Mesothelial cell of epicardium (in vitro differentiated cells): ENCODE measurements around the gene ZSCAN18. TPM values are rescaled to one million over a fixed set of nuclear protein-coding genes. Genes with fewer than 3 reads are reported as not detected.

ENCODE experiments used
- DNase-seq, 2 experiments: peaks; one replicate each; pipeline ENCODE4 v3.0.0; 2021; ENCODE audit warnings: low spot score in 2 of 2; ENCODE audit not compliant: unreplicated experiment in 2 of 2
- H3K27ac Mint-ChIP-seq: 2 replicates; pipeline ENCODE4 v1.8.0; 2021; ENCODE audit warnings: mixed read lengths
- H3K27me3 Mint-ChIP-seq: 2 replicates; pipeline ENCODE4 v1.8.0; 2021; ENCODE audit warnings: low read depth, mixed read lengths
- H3K36me3 Mint-ChIP-seq: 2 replicates; pipeline ENCODE4 v1.8.0; 2021; ENCODE audit warnings: mixed read lengths
- H3K4me1 Mint-ChIP-seq: 2 replicates; pipeline ENCODE4 v1.8.0; 2021; ENCODE audit warnings: mixed read lengths
- H3K4me3 Mint-ChIP-seq: 2 replicates; pipeline ENCODE4 v1.8.0; 2021; ENCODE audit warnings: mild to moderate bottlenecking, moderate library complexity, mixed read lengths
- H3K9me3 Mint-ChIP-seq: 2 replicates; pipeline ENCODE4 v1.8.0; 2021; ENCODE audit warnings: mixed read lengths
- CTCF ChIP-seq: fragments of 200-600 bp; sonication (generic); IDR thresholded peaks from one replicate; pipeline ENCODE4 v1.5.0; 2021; ENCODE audit warnings: antibody characterized with exemption; ENCODE audit not compliant: unreplicated experiment
- total RNA-seq: library from RNA; stranded (reverse); gene quantifications from 3 replicates; pipeline ENCODE4 v1.2.1, GENCODE V29; 2021

The ZSCAN18 gene
- total RNA-seq, 1 donor from 2014 or later, result 85.9 TPM

- TF ChIP-seq CTCF, result no peak
- peaks cover 46% of the 10 kb centered on the region for H3K9me3 Mint-ChIP-seq
- no peak overlapping the region for H3K27ac Mint-ChIP-seq
- H3K4me3 Mint-ChIP-seq, result no peak overlapping the region
- H3K4me1 Mint-ChIP-seq, result no peaks in the 10 kb centered on the region
- H3K36me3 Mint-ChIP-seq, result peaks cover 3% of the 10 kb centered on the region
- no peaks in the 10 kb centered on the region for H3K27me3 Mint-ChIP-seq
- DNase-seq, result no peak
Measured at GRCh38 chr19:58046856-58047255, 51.2 kb downstream of the ZSCAN18 start.

GRCh38 chr19:58045411-58046050 is 52.5 kb downstream of the ZSCAN18 start:
- TF ChIP-seq CTCF, result no peak
- no peaks in the 10 kb centered on the region for H3K27me3 Mint-ChIP-seq
- peaks cover 46% of the 10 kb centered on the region for H3K9me3 Mint-ChIP-seq
- no peak overlapping the region for H3K4me3 Mint-ChIP-seq
- no peaks in the 10 kb centered on the region for H3K4me1 Mint-ChIP-seq
- no peak for DNase-seq
- H3K27ac Mint-ChIP-seq, result no peak overlapping the region
- peaks cover 2% of the 10 kb centered on the region for H3K36me3 Mint-ChIP-seq

GRCh38 chr19:58044886-58045285 is 53.1 kb downstream of the ZSCAN18 start:
- no peak overlapping the region for H3K4me3 Mint-ChIP-seq
- H3K9me3 Mint-ChIP-seq, result peaks cover 45% of the 10 kb centered on the region
- no peak overlapping the region for H3K27ac Mint-ChIP-seq
- TF ChIP-seq CTCF, result no peak
- no peaks in the 10 kb centered on the region for H3K27me3 Mint-ChIP-seq
- no peak for DNase-seq
- no peaks in the 10 kb centered on the region for H3K4me1 Mint-ChIP-seq
- peaks cover 2% of the 10 kb centered on the region for H3K36me3 Mint-ChIP-seq

- peaks cover 40% of the 10 kb centered on the region for H3K9me3 Mint-ChIP-seq
Measured at GRCh38 chr19:58044391-58044790, 53.6 kb downstream of the ZSCAN18 start.

DNA sequence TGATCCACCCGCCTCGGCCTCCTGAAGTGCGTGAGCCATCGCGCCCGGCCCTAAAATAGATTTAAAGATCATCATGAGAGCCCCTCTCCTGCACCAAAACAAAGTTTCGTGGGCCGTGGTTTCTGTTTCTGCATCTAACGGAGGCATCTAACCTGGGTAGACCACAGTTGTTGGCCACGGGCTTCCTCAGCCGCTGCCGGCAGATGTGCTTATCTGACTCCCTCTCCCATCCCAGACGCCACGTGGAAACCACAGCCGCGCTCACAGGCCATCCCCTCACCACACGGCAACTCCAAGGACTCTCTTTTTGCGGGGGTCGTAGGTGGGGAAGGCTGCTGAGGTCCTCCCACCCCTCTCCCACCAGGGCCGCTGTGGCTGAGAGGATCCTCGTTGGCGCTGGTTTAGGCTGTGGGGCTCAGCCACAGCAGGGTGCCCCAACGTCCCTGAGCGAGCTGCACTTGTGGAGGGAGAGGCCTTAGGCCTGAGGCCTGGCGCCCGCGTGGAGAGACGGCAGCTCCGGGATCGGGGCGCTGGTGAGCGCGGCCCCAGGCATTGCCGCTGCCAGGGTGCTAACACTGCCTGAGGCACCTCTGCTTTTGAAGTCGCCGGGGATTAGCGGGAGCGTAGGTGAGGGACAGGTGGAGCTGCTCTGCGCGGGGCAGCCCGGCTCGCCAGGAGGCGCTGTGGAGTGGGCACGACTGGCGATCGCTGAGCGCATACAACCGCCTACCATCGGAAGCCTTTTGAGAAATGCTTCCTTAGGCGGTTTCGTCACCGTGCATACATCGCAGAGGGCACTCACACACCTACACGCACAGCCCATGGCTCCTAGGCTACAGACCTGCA is 55.3 kb downstream of the ZSCAN18 start:
- Mint-ChIP-seq H3K9me3 (peaks cover 35% of the 10 kb centered on the region), H3K4me1 (peaks cover 2% of the 10 kb centered on the region), H3K27me3 (peaks cover 2% of the 10 kb centered on the region), H3K4me3 (no peak overlapping the region), H3K27ac (no peak overlapping the region), H3K36me3 (peaks cover 2% of the 10 kb centered on the region)
- DNase-seq, result no peak
- TF ChIP-seq CTCF, result no peak

More at GRCh38 chr19:58044391-58044790, 53.6 kb downstream of the ZSCAN18 start:
- peaks cover 2% of the 10 kb centered on the region for H3K36me3 Mint-ChIP-seq
- no peak overlapping the region for H3K27ac Mint-ChIP-seq
- no peaks in the 10 kb centered on the region for H3K4me1 Mint-ChIP-seq
- TF ChIP-seq CTCF, result no peak
- no peak for DNase-seq
- no peak overlapping the region for H3K4me3 Mint-ChIP-seq
- H3K27me3 Mint-ChIP-seq, result no peaks in the 10 kb centered on the region
